CD4-positive, alpha-beta T cell treated with Interleukin-2 at 100 ng/mL for 4 hours (primary cell): Measurements from ENCODE around the gene PHPT1.
"Not testable (repeated sequence)": the region's sequence is repeated elsewhere in the genome, so short reads cannot be mapped to it uniquely, and the experiment has no call there.

Source experiments
- DNase-seq: peaks from one replicate; pipeline ENCODE4 v3.0.0-alpha.2; 2020; ENCODE audit warnings: low spot score

The PHPT1 gene

GRCh38 chr9:136860933-136861873, 12.0 kb downstream of the PHPT1 start:
- DNase-seq: no peak

GRCh38 chr9:136861874-136862457, 12.8 kb downstream of the PHPT1 start:
- no peak for DNase-seq

DNA sequence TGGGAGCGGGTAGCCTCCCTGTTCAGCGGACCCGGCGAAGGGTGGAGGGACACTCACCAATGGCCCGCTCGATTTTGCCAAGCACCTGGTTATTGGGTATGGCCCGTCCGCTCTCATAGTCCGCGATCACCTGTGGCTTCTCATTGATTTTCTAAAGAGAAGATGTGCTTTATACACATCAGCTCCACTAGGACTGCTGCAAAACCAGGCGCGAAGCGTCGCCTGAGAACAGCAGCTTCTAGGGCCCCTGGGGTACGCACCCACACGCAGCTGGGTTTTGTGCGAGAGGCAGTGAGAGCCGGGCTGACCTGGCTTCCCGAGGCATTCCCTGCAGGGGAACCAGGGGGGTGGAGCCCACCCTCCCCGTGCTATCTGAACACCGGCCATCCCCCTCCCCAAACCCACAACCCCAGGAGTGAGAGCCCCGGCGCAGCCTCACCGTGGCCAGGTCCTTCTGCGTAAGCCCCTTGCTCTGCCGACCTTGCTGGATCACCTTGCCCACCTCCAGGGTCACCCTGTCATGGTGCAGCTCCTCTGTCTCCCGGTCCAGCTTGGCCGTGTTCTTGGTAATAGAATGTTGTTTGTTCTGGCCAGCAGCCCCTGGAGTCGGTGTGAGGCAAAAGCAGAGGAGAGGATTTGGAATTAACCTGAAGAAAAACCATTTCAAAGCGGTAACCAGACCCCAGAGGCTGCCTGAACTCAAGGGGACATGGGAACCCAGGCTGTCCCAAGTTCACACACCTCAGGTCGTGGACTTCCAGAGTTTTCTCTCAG, 13.8 kb downstream of the PHPT1 start:
- DNase-seq: no peak

DNA sequence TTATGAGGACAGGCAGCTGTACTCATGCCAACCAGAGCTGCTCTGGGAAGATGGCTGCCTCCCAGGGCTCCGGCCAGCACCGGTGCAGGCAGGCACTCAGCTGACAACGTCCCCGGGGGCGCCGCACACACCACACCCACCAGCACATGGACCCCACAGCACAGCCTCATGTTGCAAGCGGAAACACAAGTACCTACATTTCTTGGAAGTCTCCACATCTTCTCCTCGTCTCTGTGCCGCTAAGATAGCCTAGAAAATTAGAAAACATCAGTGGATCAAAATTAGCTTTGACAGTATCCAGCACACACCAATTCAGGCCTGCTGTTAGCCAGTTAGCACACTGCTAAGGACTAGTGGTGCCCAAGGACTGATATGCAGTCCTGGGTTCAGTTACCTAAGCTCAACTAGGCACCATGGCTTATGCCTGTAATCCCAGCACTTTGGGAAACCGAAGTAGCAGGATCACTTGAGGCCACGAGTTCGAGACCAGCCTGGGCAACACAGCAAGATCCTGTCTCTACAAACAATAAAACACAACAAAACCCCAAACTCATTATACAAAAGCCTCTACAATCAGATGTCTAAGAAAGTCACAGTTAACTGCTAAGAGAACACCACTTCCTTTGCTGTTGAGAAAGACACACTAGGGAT, 14.5 kb downstream of the PHPT1 start:
- no peak for DNase-seq

GRCh38 chr9:136865041-136865767, 16.0 kb downstream of the PHPT1 start:
- no peak for DNase-seq

DNA sequence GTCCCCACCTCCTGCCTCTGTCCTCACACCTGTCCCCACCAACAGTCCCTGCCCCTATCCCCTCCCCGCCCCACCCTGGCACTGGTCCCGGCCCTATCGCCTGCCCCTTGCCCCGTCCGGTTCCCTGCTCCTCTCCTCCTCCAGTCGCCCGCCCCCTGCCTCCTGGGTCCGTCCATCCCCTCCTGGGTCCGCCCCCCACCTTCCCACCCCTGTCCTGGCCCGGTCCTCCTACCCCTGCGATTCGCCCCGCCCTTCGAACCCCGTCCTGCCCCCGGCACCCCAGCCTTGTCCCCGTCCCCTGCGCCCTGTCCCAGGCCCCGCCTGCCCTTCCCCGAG, 16.5 kb downstream of the PHPT1 start:
- no peak for DNase-seq

GRCh38 chr9:136866898-136867421, 17.8 kb downstream of the PHPT1 start:
- not testable (repeated sequence) for DNase-seq

- DNase-seq: no peak
These were observed 18.3 kb downstream of the PHPT1 start for GRCh38 chr9:136867480-136867879.

- no peak for DNase-seq
These were observed 18.7 kb downstream of the PHPT1 start for GRCh38 chr9:136867917-136868316.

GRCh38 chr9:136868644-136869043, 19.4 kb downstream of the PHPT1 start:
- DNase-seq: no peak

DNA sequence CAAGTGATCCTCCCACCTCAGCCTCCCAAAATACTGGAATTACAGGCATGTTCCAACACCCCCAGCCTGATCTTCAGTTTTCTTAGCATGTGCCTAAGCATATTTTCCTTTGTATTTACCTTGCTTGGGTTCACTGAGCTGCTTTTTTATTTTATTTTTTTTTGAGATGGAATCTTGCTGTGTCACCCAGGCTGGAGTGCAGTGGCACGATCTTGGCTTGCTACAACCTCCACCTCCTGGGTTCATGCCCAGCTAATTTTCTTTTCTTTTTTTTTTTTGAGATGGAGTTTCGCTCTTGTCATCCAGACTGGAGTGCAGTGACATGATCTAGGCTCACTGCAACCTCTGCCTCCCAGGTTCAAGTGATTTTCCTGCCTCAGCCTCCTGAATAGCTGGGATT, 20.4 kb downstream of the PHPT1 start:
- DNase-seq: not testable (repeated sequence)

- DNase-seq: no peak
These were observed 25.9 kb downstream of the PHPT1 start for GRCh38 chr9:136875155-136875554.

DNA sequence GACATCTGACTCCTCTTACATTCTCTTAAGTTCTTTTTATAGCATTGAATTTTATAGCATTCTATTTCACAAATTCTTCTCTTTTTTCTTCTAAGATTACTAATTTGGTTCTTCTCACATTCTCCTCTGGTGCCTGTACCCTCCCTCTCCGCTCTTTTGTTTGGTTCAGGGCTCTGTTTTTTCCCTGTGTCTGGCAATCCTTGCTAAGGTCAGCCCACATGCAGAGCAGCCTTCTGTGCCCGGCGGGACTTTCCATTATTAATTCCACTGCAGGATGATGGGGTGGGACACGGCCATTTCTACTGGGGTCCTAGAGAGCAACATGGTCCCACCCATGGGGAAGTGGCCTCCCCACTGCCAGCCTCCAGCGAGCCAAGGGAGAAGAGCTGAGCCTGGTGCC, 27.3 kb downstream of the PHPT1 start:
- DNase-seq: no peak

DNA sequence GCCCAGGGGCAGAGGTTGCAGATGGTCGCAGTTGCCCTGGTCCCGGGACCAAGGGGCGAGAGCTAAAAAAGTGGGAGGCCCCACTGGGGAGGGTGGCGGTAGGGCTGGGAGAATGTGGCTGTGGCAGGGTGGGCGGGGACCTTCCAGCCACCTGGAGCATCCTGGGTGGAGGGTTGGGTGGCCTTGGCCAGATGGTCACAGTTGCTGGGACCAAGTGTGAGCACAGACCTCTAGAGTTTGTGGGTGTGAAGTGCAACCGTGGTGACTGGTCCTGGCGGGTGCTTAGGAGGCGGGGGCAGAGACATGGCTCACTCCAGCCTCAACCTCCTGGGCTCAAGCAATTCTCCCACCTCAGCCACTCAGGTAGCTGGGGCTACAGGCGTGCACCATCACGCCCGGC, 31.4 kb downstream of the PHPT1 start:
- no peak for DNase-seq

DNA sequence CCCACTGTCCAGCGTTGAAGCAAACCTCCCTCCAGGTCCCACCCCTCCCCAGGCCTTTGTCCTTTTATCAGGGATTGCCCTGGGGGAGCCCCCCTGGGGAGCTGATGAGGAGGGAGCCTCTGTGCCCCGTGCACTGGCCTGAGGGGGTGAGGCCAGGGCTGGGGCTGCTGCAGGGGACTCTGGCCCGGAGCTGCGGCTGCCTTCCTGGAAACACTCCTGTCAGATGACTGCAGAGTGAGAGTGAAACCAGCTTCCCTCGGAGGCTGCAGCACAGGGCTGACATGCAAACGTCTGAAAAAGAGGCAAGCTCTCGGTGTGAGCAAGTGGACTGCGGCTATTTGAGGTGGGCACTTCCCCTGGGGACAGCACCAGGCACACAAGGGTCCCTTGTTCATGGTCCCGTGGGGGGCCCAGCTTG, 32.5 kb downstream of the PHPT1 start:
- DNase-seq: peak; percentile 54

DNA sequence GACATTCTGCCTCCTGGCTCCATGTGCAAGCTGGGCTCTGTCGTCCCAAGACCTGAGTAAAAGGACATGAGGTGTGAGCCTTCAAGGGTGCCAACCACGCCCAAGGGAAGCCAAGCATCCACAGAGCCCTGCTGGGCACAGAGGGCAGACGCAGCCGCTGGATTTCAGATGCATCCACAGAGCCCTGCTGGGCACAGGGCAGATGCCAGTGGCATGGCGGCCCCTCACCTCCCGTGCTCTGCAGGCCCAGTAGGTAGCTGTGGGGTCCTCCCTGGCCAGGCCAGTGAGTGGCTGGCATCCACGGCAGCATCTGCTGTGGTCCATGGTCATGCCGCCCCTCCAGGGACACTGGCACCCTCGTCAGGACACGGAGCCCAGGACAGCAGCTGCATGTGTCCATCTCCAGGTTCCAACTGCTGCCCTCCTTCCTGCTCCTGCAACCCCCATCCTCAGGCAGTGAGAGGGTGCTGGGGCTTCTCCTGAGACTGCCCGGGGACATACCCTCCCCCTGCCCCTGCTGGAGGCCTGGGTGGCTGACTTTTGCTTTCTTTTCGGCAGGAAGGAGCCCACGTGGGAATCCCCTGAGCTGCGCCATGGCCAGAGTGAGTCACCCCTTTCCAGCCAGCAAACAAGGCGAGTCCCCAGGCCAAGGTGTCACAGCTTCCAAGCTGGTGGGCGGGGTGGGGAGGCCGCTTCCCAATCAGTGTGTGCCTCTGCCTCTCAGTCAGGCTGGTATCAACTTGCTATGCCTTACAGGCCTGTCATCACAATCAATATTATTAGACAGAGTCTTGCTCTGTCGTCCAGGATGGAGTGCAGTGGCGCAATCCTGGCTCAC, 33.1 kb downstream of the PHPT1 start:
- DNase-seq: peak; percentile 93

GRCh38 chr9:136882947-136883283, 33.7 kb downstream of the PHPT1 start:
- not testable (repeated sequence) for DNase-seq

- not testable (repeated sequence) for DNase-seq
These were observed 34.5 kb downstream of the PHPT1 start for GRCh38 chr9:136883670-136884069.

- peak; percentile 99 for DNase-seq
These were observed 36.9 kb downstream of the PHPT1 start, which contains the start of gene TRAF2 for GRCh38 chr9:136885950-136886578. Gene TRAF2 (plus strand): TSS chr9:136886516. CDS start chr9:136898741, 12,225 bp downstream.
